NK-92 (cell line): ENCODE results near the gene TECPR1.

ENCODE experiments used
- DNase-seq: peaks from one replicate; lab custom pipeline; 2025; ENCODE audit not compliant: unreplicated experiment; lab: John Stamatoyannopoulos, UW

TECPR1 gene

GRCh38 chr7:98196706-98197605 lies 55.1 kb downstream of the TECPR1 start:
- no peak for DNase-seq

- no peak for DNase-seq
These were observed 57.2 kb downstream of the TECPR1 start for GRCh38 chr7:98194672-98195457.

- no peak for DNase-seq
These were observed 57.8 kb downstream of the TECPR1 start for GRCh38 chr7:98194186-98194585.

GRCh38 chr7:98193474-98194180 lies 58.4 kb downstream of the TECPR1 start:
- no peak for DNase-seq

GRCh38 chr7:98192781-98193457 lies 59.1 kb downstream of the TECPR1 start:
- DNase-seq, result no peak

- DNase-seq, result no peak
These were observed 60.2 kb downstream of the TECPR1 start for GRCh38 chr7:98191668-98192431.

GRCh38 chr7:98189559-98189958 lies 62.5 kb downstream of the TECPR1 start:
- no peak for DNase-seq

GRCh38 chr7:98187138-98187502 lies 64.9 kb downstream of the TECPR1 start:
- no peak for DNase-seq

GRCh38 chr7:98186452-98187137 lies 65.4 kb downstream of the TECPR1 start:
- no peak for DNase-seq

GRCh38 chr7:98185101-98185500 lies 66.9 kb downstream of the TECPR1 start:
- no peak for DNase-seq

GRCh38 chr7:98180751-98181150 lies 71.3 kb downstream of the TECPR1 start:
- no peak for DNase-seq

GRCh38 chr7:98178762-98179490 lies 73.1 kb downstream of the TECPR1 start:
- no peak for DNase-seq

- no peak for DNase-seq
These were observed 73.7 kb downstream of the TECPR1 start for GRCh38 chr7:98178321-98178720.

GRCh38 chr7:98177553-98177952 lies 74.5 kb downstream of the TECPR1 start:
- no peak for DNase-seq

- no peak for DNase-seq
These were observed 76.6 kb downstream of the TECPR1 start for GRCh38 chr7:98175260-98175940.

- no peak for DNase-seq
These were observed 77.4 kb downstream of the TECPR1 start for GRCh38 chr7:98174334-98175259.

- DNase-seq, result no peak
These were observed 80.6 kb downstream of the TECPR1 start for GRCh38 chr7:98171449-98171848.
